Ureter (tissue), 1 donor: ENCODE results near the gene TNFSF13. TPM values are rescaled to one million over a fixed set of nuclear protein-coding genes. Genes with fewer than 3 reads are reported as not detected.

ENCODE experiments used
- DNase-seq: peaks from one replicate; pipeline ENCODE4 v3.0.0-alpha.2; 2020; ENCODE audit warnings: low spot score
- total RNA-seq: library from RNA; stranded (reverse); gene quantifications from one replicate; pipeline ENCODE4 v1.2.4, GENCODE V29; 2023
- donor health status: DM: yes; HTN: yes; CAD: no.

Gene TNFSF13
- total RNA-seq, 1 donor from 2014 or later, result 23.0 TPM

DNA sequence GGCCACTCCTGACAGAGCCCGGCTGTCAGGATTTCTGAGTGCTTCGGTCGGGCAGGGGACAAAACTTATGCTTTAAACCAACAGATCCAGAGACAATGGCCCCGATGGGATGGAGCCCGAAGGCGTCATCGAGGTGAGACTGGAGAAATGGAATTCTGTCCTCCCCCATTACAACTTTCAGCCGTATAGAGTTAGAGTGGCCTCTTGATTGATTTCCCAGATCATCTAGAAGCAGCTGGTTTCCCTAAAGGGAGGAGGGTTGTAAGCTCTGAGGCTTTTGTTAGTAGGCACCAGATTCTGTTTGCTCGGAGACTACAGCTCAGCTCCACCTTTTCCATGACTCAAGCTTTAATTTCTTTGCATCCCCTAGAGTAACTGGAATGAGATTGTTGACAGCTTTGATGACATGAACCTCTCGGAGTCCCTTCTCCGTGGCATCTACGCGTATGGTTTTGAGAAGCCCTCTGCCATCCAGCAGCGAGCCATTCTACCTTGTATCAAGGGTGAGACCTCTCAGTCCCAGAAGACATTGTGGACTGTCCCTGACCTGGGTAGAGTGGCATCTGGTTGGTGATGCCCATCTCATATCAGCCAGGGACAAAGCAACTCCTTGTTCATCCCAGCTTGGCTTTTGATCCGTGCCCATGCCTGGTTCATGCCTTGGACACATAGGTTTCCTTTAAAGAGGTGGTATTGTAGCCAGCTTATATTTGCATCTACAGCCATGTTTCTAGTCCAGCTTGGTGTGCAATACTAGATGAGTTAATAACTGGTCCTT lies 15.8 kb downstream of the TNFSF13 start:
- DNase-seq, result no peak

DNA sequence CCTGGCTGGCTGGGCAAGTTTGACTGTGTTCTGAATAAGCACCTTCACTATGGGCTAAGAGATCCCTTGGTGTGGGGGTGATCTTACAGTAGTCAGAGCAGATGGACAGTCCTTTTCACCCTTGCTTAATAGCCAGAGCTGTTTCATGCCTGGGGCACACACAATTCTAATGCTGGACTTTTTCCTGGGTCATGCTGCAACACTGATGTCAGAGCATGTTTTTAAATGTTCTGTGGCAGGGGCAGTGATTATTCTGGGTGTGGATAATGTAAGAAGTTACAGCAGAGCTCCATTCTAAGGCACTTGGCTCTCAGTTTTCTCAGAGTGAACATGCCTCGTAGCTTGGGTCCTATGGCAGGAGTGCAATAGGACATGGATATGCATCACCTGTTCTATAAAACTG lies 16.9 kb downstream of the TNFSF13 start:
- no peak for DNase-seq

DNA sequence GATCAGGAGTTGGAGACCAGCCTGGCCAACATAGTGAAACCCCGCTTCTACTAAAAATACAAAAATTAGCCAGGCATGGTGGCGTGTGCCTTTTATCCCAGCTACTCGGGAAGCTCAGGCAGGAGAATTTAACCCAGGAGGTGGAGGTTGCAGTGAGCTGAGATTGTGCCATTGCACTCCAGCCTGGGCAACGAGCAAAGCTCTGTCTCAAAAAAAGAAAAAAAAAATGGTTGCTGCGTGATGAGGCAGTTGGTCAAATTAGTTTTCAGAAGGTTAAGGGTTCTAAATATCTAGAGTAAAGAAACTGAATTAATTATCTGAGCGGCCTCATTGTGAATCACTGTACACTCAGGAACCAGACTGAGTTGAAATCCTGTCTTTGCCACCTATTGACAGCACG lies 17.4 kb downstream of the TNFSF13 start:
- no peak for DNase-seq

DNA sequence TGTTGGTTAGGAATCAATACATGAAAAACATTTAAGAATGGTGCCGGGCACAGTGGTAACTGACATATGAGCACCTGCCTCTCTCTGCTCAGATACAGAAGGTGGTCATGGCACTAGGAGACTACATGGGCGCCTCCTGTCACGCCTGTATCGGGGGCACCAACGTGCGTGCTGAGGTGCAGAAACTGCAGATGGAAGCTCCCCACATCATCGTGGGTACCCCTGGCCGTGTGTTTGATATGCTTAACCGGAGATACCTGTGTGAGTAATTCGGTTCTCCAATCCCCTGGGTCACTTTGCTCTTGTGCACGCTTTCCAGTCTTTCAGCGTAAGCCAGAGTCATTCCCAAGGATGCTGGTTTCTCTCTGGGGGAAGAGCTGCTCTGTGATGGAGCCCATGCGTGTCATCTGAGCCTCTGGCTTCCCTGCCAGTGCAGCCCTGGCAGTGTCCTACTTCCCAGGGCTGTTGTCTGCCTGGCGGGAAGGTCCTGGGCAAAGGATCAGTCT lies 17.9 kb downstream of the TNFSF13 start:
- DNase-seq, result no peak

DNA sequence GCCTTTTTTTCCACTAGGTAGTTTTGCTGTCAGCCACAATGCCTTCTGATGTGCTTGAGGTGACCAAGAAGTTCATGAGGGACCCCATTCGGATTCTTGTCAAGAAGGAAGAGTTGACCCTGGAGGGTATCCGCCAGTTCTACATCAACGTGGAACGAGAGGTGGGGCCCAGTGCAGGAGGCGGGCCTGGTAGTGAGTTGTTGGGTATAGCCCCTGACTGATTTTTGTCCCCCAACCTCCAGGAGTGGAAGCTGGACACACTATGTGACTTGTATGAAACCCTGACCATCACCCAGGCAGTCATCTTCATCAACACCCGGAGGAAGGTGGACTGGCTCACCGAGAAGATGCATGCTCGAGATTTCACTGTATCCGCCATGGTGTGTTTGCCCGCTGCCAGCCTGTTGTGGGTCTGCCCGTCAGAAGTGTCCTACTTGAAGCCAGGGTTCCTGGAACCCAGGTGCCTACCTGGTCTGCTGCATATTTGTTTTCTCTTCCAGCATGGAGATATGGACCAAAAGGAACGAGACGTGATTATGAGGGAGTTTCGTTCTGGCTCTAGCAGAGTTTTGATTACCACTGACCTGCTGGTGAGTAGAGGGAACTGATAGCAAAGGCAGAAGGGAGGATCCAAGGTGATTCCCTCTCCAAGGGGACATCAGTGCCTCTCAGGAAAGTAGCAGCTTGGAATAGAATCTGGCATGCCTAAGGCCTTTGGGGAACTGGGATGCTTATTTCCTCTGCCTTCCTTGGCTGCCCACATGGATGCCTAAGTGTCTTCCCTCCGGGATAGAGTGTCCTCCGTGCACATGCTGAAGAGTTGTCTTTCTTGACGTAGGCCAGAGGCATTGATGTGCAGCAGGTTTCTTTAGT lies 19.0 kb downstream of the TNFSF13 start:
- no peak for DNase-seq

DNA sequence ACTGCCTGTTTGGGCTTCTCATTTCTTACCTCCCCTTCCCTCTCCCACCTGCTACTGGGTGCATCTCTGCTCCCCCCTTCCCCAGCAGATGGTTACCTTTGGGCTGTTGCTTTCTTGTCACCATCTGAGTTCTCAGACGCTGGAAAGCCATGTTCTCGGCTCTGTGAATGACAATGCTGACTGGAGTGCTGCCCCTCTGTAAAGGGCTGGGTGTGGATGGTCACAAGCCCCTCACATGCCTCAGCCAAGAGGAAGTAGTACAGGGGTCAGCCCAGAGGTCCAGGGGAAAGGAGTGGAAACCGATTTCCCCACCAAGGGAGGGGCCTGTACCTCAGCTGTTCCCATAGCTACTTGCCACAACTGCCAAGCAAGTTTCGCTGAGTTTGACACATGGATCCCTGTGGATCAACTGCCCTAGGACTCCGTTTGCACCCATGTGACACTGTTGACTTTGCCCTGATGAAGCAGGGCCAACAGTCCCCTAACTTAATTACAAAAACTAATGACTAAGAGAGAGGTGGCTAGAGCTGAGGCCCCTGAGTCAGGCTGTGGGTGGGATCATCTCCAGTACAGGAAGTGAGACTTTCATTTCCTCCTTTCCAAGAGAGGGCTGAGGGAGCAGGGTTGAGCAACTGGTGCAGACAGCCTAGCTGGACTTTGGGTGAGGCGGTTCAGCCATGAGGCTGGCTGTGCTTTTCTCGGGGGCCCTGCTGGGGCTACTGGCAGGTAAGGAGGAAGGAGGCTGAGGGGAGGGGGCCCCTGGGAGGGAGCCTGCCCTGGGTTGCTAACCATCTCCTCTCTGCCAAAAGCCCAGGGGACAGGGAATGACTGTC lies 20.7 kb downstream of the TNFSF13 start, which contains the start of gene CD68:
Gene CD68, plus strand, starts transcription at position 638 of the 833 bp plus-strand sequence. Its CDS starts 40 bp downstream, at position 678.
- peak; percentile 88 for DNase-seq

DNA sequence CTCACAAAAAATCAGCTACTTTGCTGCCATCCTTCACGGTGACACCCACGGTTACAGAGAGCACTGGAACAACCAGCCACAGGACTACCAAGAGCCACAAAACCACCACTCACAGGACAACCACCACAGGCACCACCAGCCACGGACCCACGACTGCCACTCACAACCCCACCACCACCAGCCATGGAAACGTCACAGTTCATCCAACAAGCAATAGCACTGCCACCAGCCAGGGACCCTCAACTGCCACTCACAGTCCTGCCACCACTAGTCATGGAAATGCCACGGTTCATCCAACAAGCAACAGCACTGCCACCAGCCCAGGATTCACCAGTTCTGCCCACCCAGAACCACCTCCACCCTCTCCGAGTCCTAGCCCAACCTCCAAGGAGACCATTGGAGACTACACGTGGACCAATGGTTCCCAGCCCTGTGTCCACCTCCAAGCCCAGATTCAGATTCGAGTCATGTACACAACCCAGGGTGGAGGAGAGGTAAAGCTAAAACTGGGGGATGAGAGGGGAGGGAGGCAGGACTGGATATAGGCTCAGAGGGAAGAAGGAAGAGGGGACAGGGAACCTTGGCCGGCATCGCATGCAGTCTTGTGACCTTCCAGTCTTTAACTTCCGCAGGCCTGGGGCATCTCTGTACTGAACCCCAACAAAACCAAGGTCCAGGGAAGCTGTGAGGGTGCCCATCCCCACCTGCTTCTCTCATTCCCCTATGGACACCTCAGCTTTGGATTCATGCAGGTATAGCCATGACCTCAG lies 21.5 kb downstream of the TNFSF13 start:
- DNase-seq, result no peak

DNA sequence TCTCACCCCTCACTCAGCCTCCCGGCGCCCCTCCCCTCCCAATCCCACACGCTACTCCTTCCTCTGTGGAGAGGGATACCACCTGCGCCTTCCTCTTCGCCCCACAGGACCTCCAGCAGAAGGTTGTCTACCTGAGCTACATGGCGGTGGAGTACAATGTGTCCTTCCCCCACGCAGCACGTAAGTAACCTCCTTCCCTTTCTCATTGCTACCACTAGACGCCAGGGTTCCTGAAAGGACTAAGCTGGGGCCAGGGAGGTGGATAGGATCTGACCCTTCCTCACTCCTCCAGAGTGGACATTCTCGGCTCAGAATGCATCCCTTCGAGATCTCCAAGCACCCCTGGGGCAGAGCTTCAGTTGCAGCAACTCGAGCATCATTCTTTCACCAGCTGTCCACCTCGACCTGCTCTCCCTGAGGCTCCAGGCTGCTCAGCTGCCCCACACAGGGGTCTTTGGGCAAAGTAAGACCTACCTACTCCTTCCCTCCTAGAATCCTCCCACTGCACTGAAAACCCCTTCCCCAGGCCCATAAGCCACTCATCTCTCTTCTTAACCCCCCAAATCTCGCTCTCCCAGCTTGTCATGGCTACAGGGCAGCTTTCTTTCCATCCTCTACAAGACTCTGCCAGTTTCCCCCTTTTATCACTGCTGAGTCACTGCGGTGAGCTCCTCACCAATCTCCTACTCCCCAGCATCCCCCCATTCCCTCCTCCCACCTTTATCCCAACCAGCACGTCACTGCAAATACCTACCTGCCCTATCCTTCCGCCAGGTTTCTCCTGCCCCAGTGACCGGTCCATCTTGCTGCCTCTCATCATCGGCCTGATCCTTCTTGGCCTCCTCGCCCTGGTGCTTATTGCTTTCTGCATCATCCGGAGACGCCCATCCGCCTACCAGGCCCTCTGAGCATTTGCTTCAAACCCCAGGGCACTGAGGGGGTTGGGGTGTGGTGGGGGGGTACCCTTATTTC lies 22.3 kb downstream of the TNFSF13 start:
- no peak for DNase-seq

DNA sequence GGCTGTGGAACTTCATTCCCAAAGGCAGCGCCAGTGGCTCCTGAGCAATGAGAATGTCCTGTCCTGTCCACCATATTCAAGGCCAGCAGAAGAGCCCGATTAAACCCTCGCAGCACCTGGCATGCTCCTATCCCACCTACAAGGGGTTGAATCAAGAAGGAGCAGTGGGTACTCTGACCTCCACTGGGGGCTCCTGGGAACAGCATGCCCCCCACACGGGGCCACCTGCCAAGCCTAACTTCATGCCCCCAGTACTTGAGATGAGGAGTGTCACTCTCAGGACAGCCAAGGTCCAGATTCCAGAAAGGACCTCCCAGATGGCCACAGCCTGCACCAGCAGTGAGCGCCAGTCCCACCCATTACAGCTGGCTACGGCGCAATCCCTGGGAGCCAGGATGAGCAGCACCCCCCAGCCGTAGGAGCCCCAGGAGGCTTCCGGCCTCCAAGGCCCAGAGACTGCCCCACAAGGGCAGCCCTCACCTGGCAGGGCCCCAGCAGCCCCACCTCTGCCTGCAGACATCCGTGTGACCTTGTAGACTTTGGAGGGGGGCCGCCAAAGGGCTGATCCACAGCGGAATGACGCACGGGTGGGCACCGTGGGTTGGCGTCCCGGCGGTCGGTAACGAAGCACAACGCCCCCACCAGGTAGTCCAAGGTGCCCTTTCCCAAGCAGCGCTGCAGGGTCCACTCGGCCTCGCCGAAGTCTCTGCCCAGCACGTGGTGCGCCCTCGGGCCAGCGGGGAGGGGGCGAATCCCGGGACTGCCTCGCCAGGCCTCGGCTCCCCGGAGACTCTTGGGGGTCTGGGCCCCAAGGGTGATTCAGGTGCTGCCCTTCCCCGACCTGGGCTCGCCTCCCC lies 24.1 kb downstream of the TNFSF13 start:
- no peak for DNase-seq

DNA sequence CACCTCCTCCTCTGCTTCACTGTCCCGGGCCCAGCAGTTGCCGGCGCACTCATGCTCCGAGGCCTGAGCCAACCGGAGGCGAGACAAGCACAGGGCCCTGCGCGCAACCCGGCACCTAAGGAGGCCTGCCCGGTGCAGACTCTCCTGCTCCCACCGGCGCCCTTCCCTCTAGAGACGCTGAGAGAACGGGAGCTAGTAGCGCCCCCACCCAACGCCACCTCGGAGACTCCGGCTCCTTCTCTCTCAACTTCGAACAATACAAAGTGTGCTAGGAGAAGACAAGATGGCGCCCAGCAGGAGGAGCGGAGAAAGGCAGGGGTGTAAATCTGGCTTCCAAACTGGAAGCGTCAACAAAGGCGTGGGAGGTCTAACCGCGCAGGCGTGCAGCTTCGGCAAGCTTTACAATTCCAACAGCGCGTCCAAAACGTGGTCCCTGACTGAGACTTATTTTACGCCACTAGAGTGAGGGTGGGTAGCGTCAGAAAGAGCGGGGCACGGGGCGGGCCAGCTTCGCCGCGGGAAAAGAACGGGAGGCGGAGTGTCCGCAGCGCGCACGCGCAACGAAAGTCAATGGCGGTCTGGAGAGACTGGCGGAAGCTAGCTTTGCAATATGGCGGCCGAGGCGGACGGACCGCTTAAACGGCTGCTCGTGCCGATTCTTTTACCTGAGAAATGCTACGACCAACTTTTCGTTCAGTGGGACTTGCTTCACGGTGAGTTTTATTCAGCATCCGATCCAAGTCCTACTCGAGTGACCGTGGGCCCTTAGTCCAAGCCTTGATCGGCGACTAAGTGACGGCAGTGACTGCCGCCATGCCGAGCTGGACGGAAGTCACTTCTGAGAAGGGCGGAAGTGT lies 24.9 kb downstream of the TNFSF13 start, which contains the start of gene MPDU1:
Gene MPDU1, plus strand, starts transcription at position 600 of the 857 bp plus-strand sequence. Its CDS starts 11 bp downstream, at position 611.
- peak; percentile 97 for DNase-seq

DNA sequence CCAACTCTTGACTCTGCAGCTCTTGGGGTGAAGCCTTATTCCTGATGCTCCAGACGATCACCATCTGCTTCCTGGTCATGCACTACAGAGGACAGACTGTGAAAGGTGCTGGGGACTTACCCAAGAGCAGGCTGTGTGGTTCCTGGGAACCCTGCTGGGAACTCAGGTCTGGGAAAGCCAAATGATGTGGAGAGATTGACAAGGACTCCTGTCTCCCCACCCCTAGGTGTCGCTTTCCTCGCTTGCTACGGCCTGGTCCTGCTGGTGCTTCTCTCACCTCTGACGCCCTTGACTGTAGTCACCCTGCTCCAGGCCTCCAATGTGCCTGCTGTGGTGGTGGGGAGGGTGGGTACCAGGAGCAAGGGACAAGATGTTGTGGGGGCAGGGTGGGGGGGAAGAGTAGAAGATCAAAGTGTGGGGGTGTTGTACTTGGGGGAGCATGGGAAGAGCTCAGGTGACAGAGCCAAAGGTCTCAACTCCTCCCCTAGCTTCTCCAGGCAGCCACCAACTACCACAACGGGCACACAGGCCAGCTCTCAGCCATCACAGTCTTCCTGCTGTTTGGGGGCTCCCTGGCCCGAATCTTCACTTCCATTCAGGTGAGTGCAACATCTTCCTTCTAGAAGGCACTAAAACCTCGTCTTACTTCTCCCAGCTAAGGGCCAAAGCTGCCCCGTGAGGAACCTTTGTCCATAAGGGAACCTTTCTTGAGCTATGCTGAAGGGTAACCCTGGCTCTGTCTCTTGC lies 28.3 kb downstream of the TNFSF13 start:
- DNase-seq, result no peak

DNA sequence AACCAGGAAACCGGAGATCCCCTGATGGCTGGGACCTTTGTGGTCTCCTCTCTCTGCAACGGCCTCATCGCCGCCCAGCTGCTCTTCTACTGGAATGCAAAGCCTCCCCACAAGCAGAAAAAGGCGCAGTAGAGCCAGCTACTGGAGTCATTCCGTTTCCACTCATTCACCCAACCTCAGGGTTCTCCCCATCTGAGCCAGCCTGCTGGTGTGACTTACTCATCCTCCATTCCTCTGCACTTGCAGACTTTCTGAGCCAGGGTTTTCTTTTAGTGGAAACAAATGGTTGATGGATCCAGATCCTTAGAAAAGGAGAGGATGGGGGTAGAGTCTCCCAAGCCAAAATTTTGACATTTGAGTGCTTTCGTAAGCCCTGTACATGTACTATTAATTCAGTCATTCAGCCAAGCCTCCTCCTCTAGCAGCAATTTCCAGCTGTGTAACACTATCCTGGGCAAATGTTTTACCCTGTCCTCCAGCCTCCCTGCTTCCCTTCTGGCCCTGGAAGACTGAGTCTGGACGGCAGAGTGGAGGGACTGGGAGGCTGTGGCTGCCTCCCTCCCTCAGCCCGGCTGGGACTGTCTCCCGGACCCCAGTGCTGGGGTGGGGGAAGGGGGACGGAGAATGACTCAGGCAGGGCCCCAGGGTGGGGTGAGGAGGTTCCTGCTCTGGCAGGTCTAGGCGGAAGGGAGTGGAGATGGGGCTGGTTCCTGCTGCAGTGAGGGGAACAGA lies 29.0 kb downstream of the TNFSF13 start:
- no peak for DNase-seq

DNA sequence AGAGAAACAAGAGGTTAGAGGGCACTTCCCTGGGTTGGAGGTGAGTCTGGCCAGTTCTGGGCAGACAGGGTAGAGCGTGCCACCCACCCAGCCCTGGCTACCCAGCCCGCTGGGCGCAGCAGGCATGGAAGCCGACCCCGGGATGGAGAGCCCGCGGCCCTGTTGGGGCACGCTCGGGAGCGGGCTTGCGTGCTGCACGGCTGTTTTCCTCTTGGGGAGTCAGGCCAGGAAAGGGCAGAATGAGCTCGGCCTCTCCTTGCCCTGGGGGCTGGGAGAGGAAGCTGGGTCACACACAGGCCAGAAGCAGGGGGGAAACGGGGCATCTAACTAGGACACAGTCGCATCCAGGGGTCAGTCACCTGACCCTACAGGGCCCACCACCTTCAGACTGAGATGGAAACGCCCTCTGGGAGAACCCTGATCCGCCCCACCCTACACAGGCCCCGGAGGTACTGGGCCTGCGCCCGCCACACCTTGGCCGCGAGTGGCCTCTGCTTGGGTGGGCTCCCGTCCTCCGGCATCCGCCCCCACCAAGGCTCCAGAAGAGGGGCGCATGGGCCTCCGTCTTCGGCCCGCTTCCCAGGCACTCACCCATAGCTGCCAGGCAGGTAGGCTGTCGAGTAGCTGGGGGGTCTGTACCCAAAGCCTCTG lies 30.1 kb downstream of the TNFSF13 start:
- DNase-seq, result no peak

DNA sequence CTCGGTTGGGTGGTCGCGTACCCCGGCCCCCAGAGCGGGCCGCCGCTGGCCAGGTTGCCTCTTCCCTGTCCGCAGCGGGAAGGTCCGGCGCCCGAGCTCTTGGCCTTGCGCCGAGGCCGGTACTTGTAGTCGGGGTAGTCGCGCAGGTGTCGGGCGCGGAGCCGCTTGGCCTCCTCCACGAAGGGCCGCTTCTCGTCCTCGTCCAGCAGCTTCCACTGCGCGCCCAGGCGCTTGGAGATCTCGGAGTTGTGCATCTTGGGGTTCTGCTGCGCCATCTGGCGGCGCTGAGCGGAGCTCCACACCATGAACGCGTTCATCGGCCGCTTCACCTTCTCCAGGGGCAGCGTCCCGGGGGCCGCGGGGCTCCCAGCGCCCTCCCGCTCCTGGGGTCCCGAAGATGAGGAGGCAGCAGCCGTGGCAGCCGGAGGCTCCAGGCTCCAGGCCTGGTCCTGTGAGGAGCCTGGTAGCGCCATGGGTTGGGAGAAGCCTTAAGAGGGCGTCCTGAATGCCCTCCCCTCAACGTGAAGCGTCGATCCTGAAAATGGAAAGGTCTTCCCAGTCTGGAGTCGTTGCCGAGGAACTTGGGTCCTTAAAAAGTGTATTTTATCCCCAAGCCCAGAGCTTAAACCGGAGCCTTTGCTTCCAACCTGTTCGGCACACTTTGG lies 30.8 kb downstream of the TNFSF13 start:
- peak; percentile 87 for DNase-seq
